ENCODE results near the gene CCDC185.

DNA sequence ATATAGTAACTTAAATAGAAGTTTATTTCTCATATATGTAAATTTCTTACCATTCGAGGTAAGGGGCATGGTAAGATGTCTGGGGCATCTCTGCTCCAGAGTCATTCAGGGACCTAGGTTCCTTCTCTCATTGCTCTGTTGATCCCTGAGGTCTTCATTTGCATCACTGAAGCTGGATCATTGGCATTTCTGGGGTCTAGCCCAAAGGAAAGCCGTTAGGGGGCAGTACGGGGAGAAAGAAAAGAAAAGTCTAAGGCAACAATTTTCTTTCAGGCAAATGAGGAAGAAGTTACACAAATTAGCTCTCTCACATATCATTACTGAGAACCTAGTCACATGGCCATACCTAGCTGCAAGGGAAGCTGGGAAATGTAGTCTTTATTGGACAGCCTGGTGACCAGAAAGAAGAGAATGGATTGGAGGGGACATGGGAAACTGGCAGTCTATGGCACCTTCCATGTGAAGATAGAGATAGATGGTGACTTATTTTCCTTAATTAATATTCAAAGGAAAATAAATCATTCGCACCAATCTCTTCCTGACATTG lies 19.1 kb upstream of the CCDC185 start:
- TF ChIP-seq POLR2A (IDR thresholded peaks at IDR 0.05; ENCODE audit: low read depth, low read length) (no peak), POLR2AphosphoS5 (IDR thresholded peaks at IDR 0.05; ENCODE audit: low read depth, low read length) (no peak)
